ENCODE data around the gene ZNF182. TPM values are rescaled to one million over a fixed set of nuclear protein-coding genes. Genes with fewer than 3 reads are reported as not detected.

Gene ZNF182
- total RNA-seq, 1 donor from 2014 or later = 15.2 TPM

GRCh38 chrX:47941423-47941822 lies 62.4 kb downstream of the ZNF182 start:
- no peaks in the 10 kb centered on the region for H3K4me1 ChIP-seq
- H3F3A ChIP-seq (ENCODE audit: low read depth) = no peaks in the 10 kb centered on the region
- no peak overlapping the region for H2AFZ ChIP-seq (replicated peaks)
- Mint-ChIP-seq H3K4me3 (no peak overlapping the region), H3K4me1 (no peaks in the 10 kb centered on the region), H3K27ac (no peak overlapping the region), H3K36me3 (peaks cover 2% of the 10 kb centered on the region), H3K27me3 (ENCODE audit: insufficient read depth, low read depth) (peaks cover 3% of the 10 kb centered on the region), H3K9me3 (peaks cover 16% of the 10 kb centered on the region)
- no peaks in the 10 kb centered on the region for H4K20me1 ChIP-seq (ENCODE audit: low read depth)
- H3K27ac ChIP-seq = no peak overlapping the region
- TF ChIP-seq CTCF (IDR thresholded peaks at IDR 0.05) = no peak
- no peak for TF ChIP-seq EZH2phosphoT487 (IDR thresholded peaks at IDR 0.05)
- TF ChIP-seq EZH2 (IDR thresholded peaks at IDR 0.05) = no peak
- no peak overlapping the region for H3K4me3 ChIP-seq
- H3K27me3 ChIP-seq = no peaks in the 10 kb centered on the region
- H3K36me3 ChIP-seq = no peaks in the 10 kb centered on the region
- no peak overlapping the region for H3K4me2 ChIP-seq
- no peak for DNase-seq (ENCODE audit: low spot score)
- H3K9me3 ChIP-seq (ENCODE audit: low read depth) = peaks cover 6% of the 10 kb centered on the region
- H3K79me2 ChIP-seq (ENCODE audit: low read depth) = no peaks in the 10 kb centered on the region
- no peak overlapping the region for H3K9ac ChIP-seq

- Mint-ChIP-seq H3K4me1 (no peaks in the 10 kb centered on the region), H3K27me3 (ENCODE audit: insufficient read depth, low read depth) (peaks cover 5% of the 10 kb centered on the region)
- no peak for DNase-seq (ENCODE audit: low spot score)
Observed at GRCh38 chrX:47940448-47940847, 63.3 kb downstream of the ZNF182 start.

GRCh38 chrX:47936940-47937317 lies 66.9 kb downstream of the ZNF182 start:
- Mint-ChIP-seq H3K27me3 (ENCODE audit: insufficient read depth, low read depth) (peaks cover 5% of the 10 kb centered on the region), H3K27ac (no peak overlapping the region), H3K4me1 (no peaks in the 10 kb centered on the region), H3K4me3 (no peak overlapping the region), H3K9me3 (peaks cover 9% of the 10 kb centered on the region), H3K36me3 (peaks cover 2% of the 10 kb centered on the region)
- Histone ChIP-seq H3K4me1 (no peaks in the 10 kb centered on the region), H3K9me3 (ENCODE audit: low read depth) (no peaks in the 10 kb centered on the region), H3K4me3 (no peak overlapping the region), H3K27ac (no peak overlapping the region), H3F3A (ENCODE audit: low read depth) (no peaks in the 10 kb centered on the region), H3K4me2 (no peak overlapping the region), H3K9ac (no peak overlapping the region), H4K20me1 (ENCODE audit: low read depth) (no peaks in the 10 kb centered on the region), H2AFZ (replicated peaks) (no peak overlapping the region), H3K79me2 (ENCODE audit: low read depth) (no peaks in the 10 kb centered on the region), H3K27me3 (no peaks in the 10 kb centered on the region), H3K36me3 (no peaks in the 10 kb centered on the region)
- DNase-seq (ENCODE audit: low spot score) = no peak
- TF ChIP-seq EZH2 (IDR thresholded peaks at IDR 0.05) (no peak), EZH2phosphoT487 (IDR thresholded peaks at IDR 0.05) (no peak), CTCF (IDR thresholded peaks at IDR 0.05) (no peak)

More at GRCh38 chrX:47940448-47940847, 63.3 kb downstream of the ZNF182 start:
- Histone ChIP-seq H4K20me1 (ENCODE audit: low read depth) (no peaks in the 10 kb centered on the region), H3K27ac (no peak overlapping the region), H3K79me2 (ENCODE audit: low read depth) (no peaks in the 10 kb centered on the region), H3K4me3 (no peak overlapping the region), H2AFZ (replicated peaks) (no peak overlapping the region), H3K36me3 (no peaks in the 10 kb centered on the region), H3F3A (ENCODE audit: low read depth) (no peaks in the 10 kb centered on the region), H3K4me1 (no peaks in the 10 kb centered on the region), H3K4me2 (no peak overlapping the region), H3K9me3 (ENCODE audit: low read depth) (peaks cover 4% of the 10 kb centered on the region), H3K27me3 (no peaks in the 10 kb centered on the region), H3K9ac (no peak overlapping the region)
- peaks cover 13% of the 10 kb centered on the region for H3K9me3 Mint-ChIP-seq
- no peak overlapping the region for H3K4me3 Mint-ChIP-seq
- no peak for TF ChIP-seq EZH2phosphoT487 (IDR thresholded peaks at IDR 0.05)
- no peak for TF ChIP-seq CTCF (IDR thresholded peaks at IDR 0.05)
- no peak for TF ChIP-seq EZH2 (IDR thresholded peaks at IDR 0.05)
- H3K27ac Mint-ChIP-seq = no peak overlapping the region
- H3K36me3 Mint-ChIP-seq = peaks cover 2% of the 10 kb centered on the region
